ENCODE results near the gene SPO11. TPM values are rescaled to one million over a fixed set of nuclear protein-coding genes. Genes with fewer than 3 reads are reported as not detected.

The SPO11 gene
- total and polyA plus RNA-seq, 2 of the 8 experiments (the other 6 are each of a cell fraction or from before 2014, with no cell fraction given): not detected

DNA sequence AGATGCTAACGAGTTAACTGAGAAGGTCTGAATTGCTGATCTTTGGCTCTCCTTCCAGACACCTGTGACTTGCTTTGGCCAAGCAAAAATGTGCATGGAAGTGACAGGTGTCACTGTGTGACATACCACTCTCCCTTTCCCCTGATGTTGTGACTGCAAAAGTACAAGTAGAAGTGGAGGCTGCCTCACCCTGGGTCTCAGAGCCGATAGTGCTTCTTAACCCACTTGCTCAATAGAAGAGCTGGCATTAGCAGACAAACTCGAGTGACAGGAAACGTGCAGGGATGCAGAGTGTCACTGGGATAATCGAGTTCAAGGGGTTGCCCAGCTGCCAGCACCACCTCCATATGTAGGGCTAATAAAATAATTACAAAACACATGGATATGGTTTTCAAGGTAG, 16.4 kb upstream of the SPO11 start:
- DNase-seq (ENCODE audit: low read depth in 1 of 2, low spot score in 2 of 2): no peak
- FAIRE-seq: no peak
- H3K9ac ChIP-seq (replicated peaks in 1 of 4; ENCODE audit: extremely low read depth in 1 of 4, low read depth in 3 of 4, low read length in 3 of 4): no peak overlapping the region
- no peak overlapping the region for H2BK12ac ChIP-seq (ENCODE audit: low read depth, low read length)
- no peaks in the 10 kb centered on the region for H3K79me2 ChIP-seq (ENCODE audit: control insufficient read depth in 1 of 2, insufficient read depth in 2 of 2, low read length in 2 of 2)
- POLR2A ChIA-PET (ENCODE audit: partially characterized antibody): no interaction called here
- no peak overlapping the region for H4K91ac ChIP-seq (replicated peaks; ENCODE audit: insufficient read length, low read length)
- H3K4ac ChIP-seq (replicated peaks; ENCODE audit: insufficient read length, low read depth, low read length): no peak overlapping the region
- H3K23ac ChIP-seq (ENCODE audit: insufficient read length): no peak overlapping the region
- no peak overlapping the region for H2AK5ac ChIP-seq (ENCODE audit: low read depth, low read length)
- no peak overlapping the region for H2BK20ac ChIP-seq (ENCODE audit: low read length)
- H3K4me1 ChIP-seq (replicated peaks in 1 of 4; ENCODE audit: control insufficient read depth in 3 of 4, insufficient read depth in 4 of 4, low read length in 3 of 4): no peaks in the 10 kb centered on the region
- H2BK120ac ChIP-seq (replicated peaks; ENCODE audit: low read depth, low read length): no peak overlapping the region
- H4K5ac ChIP-seq (ENCODE audit: insufficient read length, low read depth, low read length): no peak overlapping the region
- WGBS, 2 experiments (ENCODE audit: extremely low coverage in 1 of 2, insufficient coverage in 1 of 2, insufficient read length in 1 of 2, insufficient replicate concordance in 2 of 2, low coverage in 1 of 2, low lambda C conversion rate in 2 of 2, missing lambda C conversion rate in 1 of 2): 80% methylated on average over 5 of the region's 5 CpGs; no CpG with 5 or more reads in 1 of the 2 experiments
- no peak overlapping the region for H3K4me3 ChIP-seq (ENCODE audit: extremely low read depth in 1 of 4, insufficient read depth in 2 of 4, low read depth in 3 of 4, low read length in 4 of 4)
- H4K8ac ChIP-seq (ENCODE audit: extremely low read depth, insufficient read depth, low read length): no peak overlapping the region
- CTCF ChIA-PET (ENCODE audit: partially characterized antibody): interaction anchor here (0.6 to 1.5 kb wide), 3 partner anchors 10 to 252 kb away, joined by 3 to 5 read pairs (median 3); no protein-coding TSS in a partner anchor
- H3K18ac ChIP-seq (ENCODE audit: extremely low read depth, low read length): no peak overlapping the region
- no peaks in the 10 kb centered on the region for H3K79me1 ChIP-seq (ENCODE audit: low read depth, low read length)
- H4K20me1 ChIP-seq (replicated peaks in 1 of 2; ENCODE audit: control insufficient read depth in 1 of 2, insufficient read depth in 2 of 2, low read length in 2 of 2): no peaks in the 10 kb centered on the region
- no peak overlapping the region for H3K27ac ChIP-seq (ENCODE audit: low read depth, low read length)
- H2BK5ac ChIP-seq (ENCODE audit: low read depth, low read length): no peak overlapping the region
- no peak overlapping the region for H2BK15ac ChIP-seq (ENCODE audit: low read length)
- H3K9me3 ChIP-seq (ENCODE audit: insufficient read depth in 2 of 2, low read depth in 1 of 2, low read length in 1 of 2): no peaks in the 10 kb centered on the region
- no peak overlapping the region for H3K4me2 ChIP-seq (ENCODE audit: insufficient read depth in 1 of 2, low read depth in 2 of 2, low read length in 2 of 2)
- no peaks in the 10 kb centered on the region; a peak in 2 of 7 replicates for H3K27me3 ChIP-seq (replicated peaks in 1 of 4; ENCODE audit: control insufficient read depth in 3 of 4, extremely low read depth in 1 of 4, insufficient read depth in 3 of 4, low read length in 3 of 4)
- H2AFZ ChIP-seq (ENCODE audit: low read length): no peak overlapping the region
- no peak overlapping the region for H3K56ac ChIP-seq (replicated peaks; ENCODE audit: insufficient read length, low read depth, low read length)
- no peaks in the 10 kb centered on the region for H3K36me3 ChIP-seq (ENCODE audit: control insufficient read depth in 2 of 4, insufficient read depth in 4 of 4, low read length in 3 of 4)
- no peak overlapping the region for H3K14ac ChIP-seq (ENCODE audit: insufficient read length)
- H3K23me2 ChIP-seq (ENCODE audit: low read depth, low read length): no peaks in the 10 kb centered on the region
- TF ChIP-seq POU5F1 (IDR thresholded peaks at IDR 0.05; ENCODE audit: low read depth, low read length) (no peak), EZH2 (IDR thresholded peaks at IDR 0.05; ENCODE audit: low read depth, low read length, severe bottlenecking) (no peak), ASH2L (IDR thresholded peaks at IDR 0.05; ENCODE audit: low read length) (no peak), SAP30 (IDR thresholded peaks at IDR 0.05; ENCODE audit: insufficient read depth, insufficient replicate concordance, low read length) (no peak), EGR1 (IDR thresholded peaks at IDR 0.05; ENCODE audit: borderline replicate concordance, low read depth, low read length) (no peak), TAF1 (IDR thresholded peaks at IDR 0.05; ENCODE audit: low read depth, low read length) (no peak), SIX5 (IDR thresholded peaks at IDR 0.05; ENCODE audit: low read depth, low read length) (no peak), BRCA1 (IDR thresholded peaks at IDR 0.05; ENCODE audit: low read depth, low read length) (no peak), KDM5A (IDR thresholded peaks at IDR 0.05; ENCODE audit: low read length) (no peak), SUZ12 (IDR thresholded peaks at IDR 0.05; ENCODE audit: low read length) (no peak), SP2 (IDR thresholded peaks at IDR 0.05; ENCODE audit: low read length) (no peak)
- TF ChIP-seq, protein P1, sequence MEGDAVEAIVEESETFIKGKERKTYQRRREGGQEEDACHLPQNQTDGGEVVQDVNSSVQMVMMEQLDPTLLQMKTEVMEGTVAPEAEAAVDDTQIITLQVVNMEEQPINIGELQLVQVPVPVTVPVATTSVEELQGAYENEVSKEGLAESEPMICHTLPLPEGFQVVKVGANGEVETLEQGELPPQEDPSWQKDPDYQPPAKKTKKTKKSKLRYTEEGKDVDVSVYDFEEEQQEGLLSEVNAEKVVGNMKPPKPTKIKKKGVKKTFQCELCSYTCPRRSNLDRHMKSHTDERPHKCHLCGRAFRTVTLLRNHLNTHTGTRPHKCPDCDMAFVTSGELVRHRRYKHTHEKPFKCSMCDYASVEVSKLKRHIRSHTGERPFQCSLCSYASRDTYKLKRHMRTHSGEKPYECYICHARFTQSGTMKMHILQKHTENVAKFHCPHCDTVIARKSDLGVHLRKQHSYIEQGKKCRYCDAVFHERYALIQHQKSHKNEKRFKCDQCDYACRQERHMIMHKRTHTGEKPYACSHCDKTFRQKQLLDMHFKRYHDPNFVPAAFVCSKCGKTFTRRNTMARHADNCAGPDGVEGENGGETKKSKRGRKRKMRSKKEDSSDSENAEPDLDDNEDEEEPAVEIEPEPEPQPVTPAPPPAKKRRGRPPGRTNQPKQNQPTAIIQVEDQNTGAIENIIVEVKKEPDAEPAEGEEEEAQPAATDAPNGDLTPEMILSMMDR (IDR thresholded peaks at IDR 0.05; ENCODE audit: control extremely low read depth in 1 of 3, insufficient read depth in 1 of 3, low read depth in 1 of 3, low read length in 3 of 3): no peak
- TF ChIP-seq, protein P2, sequence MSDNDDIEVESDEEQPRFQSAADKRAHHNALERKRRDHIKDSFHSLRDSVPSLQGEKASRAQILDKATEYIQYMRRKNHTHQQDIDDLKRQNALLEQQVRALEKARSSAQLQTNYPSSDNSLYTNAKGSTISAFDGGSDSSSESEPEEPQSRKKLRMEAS (IDR thresholded peaks at IDR 0.05): no peak

All from H1 (cell line).